SU-DHL-6 (cell line): ENCODE results near the gene SCN8A.

Experiments
- CTCF ChIP-seq: fragments of 200-600 bp; sonication (generic); IDR thresholded peaks from one replicate; pipeline ENCODE4 v1.5.1; 2017; ENCODE audit warnings: antibody characterized with exemption, mild to moderate bottlenecking, low read length, moderate library complexity; ENCODE audit not compliant: insufficient read depth, poor library complexity, severe bottlenecking
- EZH2phosphoT487 ChIP-seq: fragments of 200-600 bp; sonication (generic), shearing (Covaris generic); conservative IDR thresholded peaks from 2 replicates; pipeline ENCODE4 v1.6.1; 2018; ENCODE audit warnings: mild to moderate bottlenecking, antibody characterized with exemption, low read length, moderate library complexity, mixed read lengths

GRCh38 chr12:51601241-51601640, 10.2 kb downstream of the SCN8A start:
- TF ChIP-seq CTCF (no peak), EZH2phosphoT487 (no peak)
